GM21390 (cell line): ENCODE measurements around the gene NOP10.
"Not testable (repeated sequence)": the region's sequence is repeated elsewhere in the genome, so short reads cannot be mapped to it uniquely, and the experiment has no call there.

ENCODE experiments used
- ATAC-seq: cut with Tn5 transposase; IDR thresholded peaks from one replicate; pipeline ENCODE4 v1.9.1; 2021; ENCODE audit not compliant: unreplicated experiment

NOP10 gene

GRCh38 chr15:34342737-34343575 lies at the start of gene NOP10, which contains the start of gene NUTM1:
NOP10 (minus strand) TSS chr15:34343136; CDS start chr15:34343073, 63 bp downstream.
NUTM1 (plus strand) TSS chr15:34343315; CDS start chr15:34343697, 382 bp downstream.
- ATAC-seq: peak; percentile 81

DNA sequence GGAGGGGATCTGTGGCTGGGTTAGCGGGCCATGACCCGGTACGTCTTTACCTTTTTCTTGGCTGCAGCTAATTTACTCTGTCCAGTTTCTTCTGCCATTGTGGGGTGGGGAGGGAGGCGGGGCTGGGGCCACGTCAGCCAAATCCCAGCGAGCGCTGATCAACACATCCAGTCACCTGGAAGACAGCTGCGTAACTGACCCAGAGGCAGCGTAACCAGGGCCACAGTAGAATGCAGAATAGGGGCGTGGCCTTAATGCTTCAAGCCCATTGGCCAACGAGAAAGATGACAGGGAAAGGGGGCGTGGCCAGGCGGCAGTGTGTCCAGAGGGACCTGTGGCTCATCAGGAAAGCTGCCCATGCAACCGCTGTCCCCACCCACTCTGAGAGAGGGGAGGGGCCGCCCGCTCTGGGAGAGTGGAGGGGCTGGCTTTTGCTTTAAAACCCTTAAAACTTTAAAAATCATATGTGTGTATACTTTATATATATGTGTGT lies 46.7 kb upstream of the NOP10 start:
- ATAC-seq: not testable (repeated sequence)

GRCh38 chr15:34381829-34382521 lies 39.0 kb upstream of the NOP10 start:
- not testable (repeated sequence) for ATAC-seq

DNA sequence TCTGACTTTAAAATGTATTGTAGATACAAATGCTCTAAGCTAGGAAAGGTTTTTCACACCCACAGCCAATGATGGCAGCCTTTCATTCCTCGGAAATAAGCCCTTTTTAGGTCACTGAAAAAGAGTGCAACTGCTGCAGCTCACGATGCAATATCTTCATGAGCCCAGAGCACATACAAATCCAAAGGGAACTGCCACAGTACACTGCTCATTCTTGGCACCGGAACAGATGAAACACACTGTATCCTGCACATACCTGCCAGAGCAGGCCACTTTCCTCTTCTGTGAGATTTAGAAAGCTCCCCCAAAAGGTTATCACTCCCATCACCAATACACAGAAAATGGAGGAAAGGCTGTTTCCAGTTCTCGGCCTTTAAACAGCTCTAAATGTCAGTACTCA lies 37.6 kb upstream of the NOP10 start:
- ATAC-seq: not testable (repeated sequence)

- no peak for ATAC-seq
These were observed 33.9 kb upstream of the NOP10 start for GRCh38 chr15:34376856-34377255.

GRCh38 chr15:34375541-34375940 lies 32.6 kb upstream of the NOP10 start:
- ATAC-seq: not testable (repeated sequence)

DNA sequence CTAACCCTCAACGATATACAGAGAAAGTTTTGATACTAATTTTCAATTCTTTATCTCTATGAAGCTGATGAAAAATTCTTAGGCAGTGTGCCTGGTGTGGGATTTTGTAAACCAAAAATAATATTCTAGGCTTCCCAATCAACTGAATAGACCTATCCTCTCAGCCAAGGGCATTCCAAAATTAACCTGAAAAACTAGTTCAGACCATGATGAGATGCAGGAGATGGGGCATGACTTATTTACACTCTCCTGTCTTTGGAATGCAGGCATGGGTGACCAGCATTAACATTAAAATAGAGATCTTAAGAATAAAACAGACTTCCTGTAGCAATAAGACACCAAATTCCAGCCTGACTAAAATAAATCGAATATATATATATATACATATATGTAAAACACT lies 31.9 kb upstream of the NOP10 start:
- no peak for ATAC-seq

DNA sequence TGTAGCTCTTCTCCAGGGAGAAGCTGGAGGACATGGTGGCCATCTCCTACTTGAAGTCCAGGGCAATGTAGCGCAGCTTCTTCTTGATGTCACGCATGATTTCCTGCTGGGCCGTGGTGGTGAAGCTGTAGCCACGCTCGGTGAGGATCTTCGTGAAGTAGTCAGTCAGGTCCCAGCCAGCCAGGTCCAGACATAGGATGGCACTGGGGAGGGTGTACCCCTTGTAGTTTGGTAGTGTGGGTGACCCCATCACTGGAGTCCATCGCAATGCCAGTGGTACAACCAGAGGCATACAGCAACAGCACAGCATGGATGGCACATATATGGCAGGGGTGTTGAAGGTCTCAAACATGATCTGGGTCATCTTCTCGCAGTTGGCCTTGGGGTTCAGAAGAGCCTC lies 31.0 kb upstream of the NOP10 start:
- ATAC-seq: no peak

GRCh38 chr15:34370643-34371042 lies 27.7 kb upstream of the NOP10 start:
- no peak for ATAC-seq

DNA sequence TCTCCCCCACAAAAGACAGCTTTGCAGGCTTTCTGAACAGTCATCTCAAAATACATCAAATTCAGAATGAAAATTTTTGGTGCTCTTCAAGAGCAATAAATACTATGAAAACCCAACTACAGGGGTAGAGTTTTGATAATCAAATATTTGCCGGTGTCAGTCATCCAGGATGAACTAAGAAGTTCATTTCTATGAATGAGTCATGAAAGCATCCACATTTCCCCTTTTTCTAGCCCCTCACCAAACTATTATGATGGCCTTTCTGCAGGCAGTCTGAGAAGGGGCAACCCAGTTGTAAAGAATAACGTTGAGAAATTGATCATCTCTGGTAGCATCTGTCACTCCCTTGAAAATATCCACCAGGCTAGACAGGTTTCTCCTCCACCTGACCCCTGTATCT lies 27.2 kb upstream of the NOP10 start:
- ATAC-seq: no peak

GRCh38 chr15:34367101-34368081 lies 24.5 kb upstream of the NOP10 start, which contains the start of gene LPCAT4:
LPCAT4 (minus strand) TSS chr15:34367196; CDS start chr15:34367100, 96 bp downstream.
- peak; percentile 71 for ATAC-seq

DNA sequence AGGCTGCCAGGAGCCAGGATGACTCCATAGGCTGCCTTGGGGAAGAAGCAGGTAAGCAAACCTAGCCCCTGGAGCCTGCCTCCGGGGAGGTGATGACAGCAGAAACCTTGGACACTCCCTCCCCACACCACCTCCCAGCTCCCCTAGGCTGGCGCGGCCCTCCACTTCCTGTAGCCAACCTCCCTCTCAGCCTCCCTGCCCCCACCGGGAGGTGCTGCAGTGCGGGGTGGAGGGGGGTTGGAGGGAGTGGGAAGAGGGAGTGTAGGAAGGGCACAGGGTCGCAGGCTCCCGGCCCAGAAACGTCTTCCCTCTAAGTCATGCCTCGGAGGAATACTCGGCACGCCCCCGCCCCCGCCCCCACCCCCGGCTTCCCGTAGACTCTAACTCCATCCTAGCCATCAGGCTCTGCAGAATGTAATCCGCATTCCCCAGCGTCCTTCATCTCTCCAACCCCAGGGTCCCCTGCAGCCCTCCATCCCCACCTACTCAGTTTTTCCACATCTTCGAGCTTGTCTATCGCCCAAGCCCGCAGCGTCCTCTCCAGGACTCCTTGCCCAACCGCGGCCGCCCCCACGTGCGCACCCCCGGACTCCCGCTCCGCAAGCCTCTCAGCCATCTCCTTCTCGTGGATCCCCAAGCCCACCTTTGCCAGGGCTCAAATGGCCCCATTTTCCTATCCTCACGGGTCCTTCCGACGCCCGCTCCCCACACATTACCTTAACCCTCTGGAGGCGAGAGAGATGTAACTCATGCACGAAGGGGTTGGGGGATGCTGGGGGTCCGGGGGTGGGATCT lies 23.5 kb upstream of the NOP10 start:
- ATAC-seq: no peak

GRCh38 chr15:34365836-34366235 lies 22.9 kb upstream of the NOP10 start:
- ATAC-seq: no peak

GRCh38 chr15:34365091-34365825 lies 22.3 kb upstream of the NOP10 start:
- ATAC-seq: no peak

- no peak for ATAC-seq
These were observed 21.1 kb upstream of the NOP10 start for GRCh38 chr15:34364041-34364440.

DNA sequence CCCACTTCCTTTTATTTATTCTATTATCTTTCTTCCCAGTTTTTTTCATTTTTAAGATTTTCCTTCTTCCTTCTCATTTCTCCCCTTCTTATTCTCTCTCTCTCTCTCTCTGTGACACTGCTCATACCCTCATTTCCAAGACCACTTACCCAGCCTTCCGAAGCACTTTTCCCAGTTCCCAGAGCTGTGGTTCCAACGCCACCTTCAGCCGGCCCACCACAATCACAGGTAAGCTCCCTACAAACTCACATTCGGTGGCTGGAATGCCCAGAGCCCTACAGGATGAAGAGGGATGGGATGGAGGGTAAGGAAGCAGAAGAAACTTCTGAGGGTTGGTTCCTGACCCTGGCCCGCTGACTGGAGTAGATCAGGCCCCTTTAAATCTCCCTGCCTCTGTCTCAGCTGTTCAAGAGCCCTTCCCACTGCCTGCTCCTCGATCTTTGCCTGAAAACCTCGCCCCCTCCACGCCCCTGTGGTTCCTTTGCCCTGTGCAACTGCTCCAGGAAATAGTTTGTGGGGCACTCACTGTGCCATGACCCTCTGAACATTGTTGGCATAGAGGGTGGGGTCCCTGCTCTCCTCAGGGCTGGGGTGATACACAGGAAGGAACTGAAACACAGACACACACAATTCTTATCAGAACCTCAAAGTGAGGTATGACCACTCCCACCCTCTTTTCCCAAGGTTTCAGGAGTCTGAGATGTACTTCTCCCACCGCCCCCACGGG lies 19.3 kb upstream of the NOP10 start:
- no peak for ATAC-seq

- ATAC-seq: no peak
These were observed 18.3 kb upstream of the NOP10 start for GRCh38 chr15:34361278-34361677.

GRCh38 chr15:34360298-34360697 lies 17.4 kb upstream of the NOP10 start:
- no peak for ATAC-seq

GRCh38 chr15:34359416-34359815 lies 16.5 kb upstream of the NOP10 start:
- no peak for ATAC-seq
